ENCODE data around the gene MAMDC2.
A peak's percentile ranks its signal among the peaks of the same experiment; 100 is the strongest.

The MAMDC2 gene

DNA sequence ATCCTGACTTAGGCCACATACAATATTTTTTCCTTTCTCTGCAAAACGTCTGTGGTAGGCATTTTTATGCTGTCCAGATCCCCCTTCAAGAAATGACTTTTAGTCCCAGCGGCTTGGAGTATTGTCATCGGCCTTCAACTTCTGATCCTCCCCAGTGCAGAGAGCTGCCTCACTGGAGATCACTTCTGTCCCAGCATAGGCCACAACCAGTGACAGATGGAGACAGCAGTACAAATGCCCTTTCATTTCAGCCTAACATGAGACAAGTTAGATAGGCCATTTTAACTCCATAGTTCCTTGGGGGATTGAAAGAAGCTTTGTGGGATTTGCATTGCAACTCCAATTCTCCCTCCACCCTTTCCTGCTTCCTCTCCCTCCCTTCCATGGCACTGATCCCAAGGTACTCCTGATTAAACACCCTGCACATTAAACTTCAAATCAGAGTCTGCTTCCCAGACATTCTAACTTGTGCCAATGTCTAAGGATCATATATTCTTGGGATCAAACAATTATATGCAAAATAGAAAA, 3.2 kb upstream of the MAMDC2 start:
- no peak for DNase-seq

DNA sequence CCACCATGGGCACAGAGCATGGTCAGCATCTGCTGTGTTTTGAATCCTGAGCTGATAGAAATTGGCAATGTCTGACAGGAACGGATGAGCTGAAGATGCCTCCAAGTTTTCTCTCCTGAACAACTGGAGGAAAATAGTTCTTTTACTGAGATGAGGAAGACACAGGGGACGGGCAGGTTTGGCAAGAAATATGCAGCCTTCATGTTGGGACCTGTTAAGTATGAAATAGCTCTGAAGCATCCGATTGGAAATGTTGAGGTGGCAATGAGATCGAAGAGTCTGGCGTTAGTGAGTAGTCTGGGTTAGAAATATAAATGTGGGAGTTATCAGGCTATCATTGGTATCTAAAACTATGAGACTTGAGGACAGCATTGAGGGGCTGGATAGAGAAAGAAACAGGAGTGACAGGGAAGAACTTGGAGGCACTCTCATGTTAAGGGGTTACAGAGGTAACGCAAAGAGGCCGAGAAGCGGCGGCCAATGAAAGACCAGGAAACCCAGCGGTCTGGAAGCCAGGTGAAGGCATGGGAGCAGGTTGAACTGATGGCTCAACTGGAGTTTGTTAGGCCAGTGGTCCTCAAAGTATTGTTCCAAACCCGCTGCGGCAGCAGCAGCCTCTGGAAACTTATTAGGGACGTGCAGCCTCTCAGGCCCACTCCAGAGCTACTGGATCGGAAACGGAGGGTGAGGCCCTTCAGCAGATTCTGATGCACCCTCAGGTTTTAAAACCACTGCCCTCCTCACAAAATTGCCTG, 1.0 kb upstream of the MAMDC2 start:
- DNase-seq, result no peak

DNA sequence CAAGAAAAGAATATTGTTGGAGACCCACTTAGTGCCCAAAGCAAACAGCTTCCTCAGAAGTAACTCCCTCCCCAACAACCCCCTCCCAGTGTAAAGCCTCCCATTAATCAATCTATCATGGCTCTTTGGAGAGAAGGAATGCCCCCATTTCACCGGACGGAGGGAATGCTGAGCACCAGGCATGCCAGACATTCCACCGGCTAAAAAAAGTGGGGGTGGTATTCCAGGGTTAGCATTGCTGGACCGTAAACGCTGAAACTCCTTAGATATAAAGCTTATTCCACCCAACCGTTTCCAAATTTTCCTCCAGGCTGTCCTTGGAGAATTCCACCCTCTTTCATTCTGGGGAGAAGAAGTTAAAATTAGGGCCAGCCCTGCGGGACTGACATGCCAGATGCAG, 363 bp upstream of the MAMDC2 start:
- DNase-seq, result no peak

DNA sequence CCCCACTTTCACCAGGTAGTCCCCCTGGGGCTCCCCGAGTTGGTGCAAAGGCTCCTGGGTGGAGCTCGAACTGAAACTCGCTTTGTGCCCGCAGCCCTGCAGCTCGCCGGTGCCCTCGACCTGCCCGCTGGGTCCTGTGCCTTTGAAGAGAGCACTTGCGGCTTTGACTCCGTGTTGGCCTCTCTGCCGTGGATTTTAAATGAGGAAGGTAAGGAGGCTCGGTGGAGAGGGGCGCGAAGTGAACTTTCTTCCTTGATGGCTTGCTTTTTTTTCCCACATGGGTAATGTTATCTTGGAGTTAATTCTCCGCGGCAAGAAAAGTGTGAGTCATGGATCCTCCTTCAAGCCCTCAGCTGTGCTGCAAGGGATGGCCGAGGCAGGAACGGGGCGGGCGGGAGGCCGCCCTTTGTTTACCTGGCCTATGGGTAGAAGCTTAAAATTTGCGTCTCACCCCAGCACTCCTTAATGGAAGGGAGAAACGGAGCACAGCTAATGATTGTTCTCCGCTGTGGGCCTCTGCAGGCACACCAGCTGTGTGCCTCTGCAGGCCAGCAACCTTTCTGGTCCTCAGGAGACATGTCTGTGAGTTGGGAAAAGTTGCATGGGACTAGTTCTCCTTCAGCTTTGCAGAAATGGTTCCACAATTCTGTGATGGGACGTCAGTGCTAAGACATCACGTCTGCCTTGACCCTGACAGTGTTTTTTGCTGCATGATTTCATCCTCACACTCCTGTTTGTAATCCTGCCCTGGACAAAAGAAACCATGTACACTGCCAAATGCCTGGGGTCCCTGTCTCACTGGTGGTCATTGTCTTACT, 1.1 kb downstream of the MAMDC2 start:
- DNase-seq, result no peak

DNA sequence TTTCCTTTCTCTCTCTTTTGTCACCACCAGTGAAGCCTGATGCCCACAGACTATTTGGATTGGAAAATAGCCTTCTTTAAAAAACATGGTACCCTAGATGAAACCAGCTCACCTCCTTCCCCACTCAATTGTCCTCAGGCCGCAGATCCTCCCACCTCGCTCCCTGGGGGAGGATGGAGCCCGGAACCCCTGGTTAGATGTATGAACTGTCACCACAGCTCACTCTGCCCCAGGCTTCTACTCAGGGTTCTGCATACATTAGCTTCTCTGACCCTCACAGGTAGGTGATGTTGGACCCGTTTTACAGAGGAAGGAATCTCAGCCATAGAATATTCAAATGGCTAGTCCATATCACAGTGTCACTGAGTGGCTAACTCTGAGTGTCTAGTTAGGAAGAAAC, 1.8 kb downstream of the MAMDC2 start:
- no peak for DNase-seq

DNA sequence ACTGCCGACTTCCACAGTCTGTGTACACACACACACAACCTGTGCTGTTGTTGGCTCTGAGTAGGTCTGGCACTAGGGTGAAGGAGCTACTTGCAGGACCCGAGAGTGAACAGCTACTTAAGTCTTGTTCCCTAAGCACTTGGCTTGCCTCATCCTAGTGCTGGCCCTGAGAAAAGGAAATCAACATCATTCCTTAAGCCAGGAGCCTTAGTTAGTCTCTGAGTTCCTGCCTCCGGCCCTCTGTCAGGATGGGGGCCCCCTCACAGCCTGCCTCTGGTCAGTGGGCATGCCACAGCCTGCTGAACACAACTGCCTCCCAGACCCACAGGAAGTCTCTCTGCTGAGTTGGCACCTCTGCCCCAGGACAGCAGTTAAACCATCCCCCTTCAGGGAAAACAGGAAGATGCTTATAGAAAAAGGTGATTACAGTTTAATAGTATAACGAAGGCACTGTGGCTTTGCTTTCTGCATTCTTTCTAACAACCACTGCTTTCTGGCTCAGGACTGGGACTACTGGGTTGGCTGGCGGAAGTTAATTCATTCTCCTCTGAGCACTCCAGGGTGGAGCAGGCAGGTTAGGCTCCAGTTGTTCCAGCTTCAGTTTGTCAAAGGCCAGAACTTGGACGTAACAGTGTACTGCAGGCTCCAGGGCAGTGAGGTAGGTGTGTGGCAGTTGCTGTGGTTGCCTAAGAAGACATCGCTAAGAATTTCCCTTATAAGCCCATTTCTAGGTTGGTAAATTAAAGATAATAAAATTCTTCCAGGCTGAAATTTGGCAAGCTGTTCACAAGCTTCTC, 2.8 kb downstream of the MAMDC2 start:
- no peak for DNase-seq

DNA sequence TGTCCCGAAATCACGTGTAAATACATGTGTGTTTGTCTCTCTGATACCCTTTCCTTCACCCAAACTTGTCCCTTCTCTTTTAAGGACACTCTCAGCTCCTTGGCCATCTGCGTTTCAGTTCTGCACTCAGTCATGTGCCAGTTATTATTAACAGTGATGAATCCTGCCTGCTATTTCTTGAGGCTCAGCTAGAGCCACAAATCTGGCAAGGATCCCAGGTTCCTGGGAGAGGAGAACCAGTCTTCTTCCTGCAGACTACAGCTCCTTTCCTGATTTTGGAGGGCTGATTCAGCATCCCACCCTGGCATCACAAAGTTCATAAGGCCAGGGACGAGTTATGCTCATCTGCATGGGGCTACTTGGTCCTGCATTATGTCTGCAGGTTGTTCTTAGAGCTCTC, 5.6 kb downstream of the MAMDC2 start:
- peak in 1 of 2 donors; percentile 7 for DNase-seq

DNA sequence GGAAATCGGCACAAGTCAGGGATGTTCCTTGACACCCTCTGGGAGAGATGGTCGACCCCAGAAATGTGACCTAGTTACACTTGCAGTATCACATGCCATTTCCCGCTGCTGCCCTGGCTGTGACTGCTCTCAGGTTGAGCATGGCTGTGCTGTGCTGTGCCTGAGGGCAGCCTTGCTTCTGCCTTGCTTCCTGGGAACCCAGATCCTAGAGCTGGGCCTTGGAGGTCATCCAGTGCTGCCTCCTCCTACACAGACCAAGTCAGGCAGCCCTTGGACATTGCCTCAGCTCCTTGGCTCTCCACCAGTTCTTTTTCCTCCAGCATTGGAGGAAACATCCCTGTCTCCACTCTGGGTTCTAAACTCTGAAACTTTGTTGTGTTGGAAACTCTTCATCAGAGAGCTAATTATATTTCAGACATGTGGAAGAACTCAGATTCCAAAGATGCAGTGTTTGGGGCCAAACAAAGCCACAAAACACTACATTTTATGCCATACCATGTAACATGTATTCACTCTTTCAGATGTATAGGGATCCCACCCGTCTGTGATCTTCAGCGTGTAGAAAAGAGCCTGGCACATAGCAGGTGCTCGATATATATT, 6.1 kb downstream of the MAMDC2 start:
- DNase-seq, result no peak

DNA sequence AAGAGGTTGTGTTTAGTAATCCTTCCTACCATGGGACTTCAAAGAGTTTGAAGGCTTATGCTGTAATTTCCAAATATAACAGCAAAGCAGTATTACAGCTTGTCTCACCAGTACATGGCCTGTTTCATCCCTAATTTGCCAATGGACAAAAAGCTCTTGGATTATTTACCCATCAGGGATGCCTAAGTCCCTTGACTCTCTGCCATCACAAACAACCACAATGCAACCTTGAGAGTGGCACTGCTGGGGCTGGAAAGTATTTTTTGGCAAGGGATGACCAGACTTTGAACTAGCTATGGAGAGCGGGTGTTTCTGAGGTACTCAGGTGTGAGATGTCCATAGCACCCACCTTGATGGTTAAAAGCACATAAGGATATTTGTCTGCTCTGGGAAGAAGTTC, 9.1 kb downstream of the MAMDC2 start:
- no peak for DNase-seq

DNA sequence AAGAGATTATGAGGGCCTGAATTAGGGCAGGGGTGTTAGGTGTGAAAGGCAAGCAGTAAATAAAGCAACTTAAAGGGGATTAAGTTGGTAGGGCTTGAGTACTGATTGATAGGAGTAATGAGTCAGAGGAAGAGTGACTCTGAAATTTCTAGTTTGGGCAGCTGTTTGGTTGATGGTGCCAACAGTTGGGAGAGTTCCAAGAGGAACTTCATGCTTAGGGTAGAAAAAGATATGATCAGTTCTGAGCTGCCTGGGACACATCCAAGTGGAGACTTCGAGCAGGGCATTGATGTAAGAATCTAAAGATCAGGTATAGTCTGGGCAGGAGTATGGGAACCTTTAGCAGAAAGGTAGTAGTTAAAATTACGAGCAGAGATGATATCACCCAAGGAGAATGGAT, 10.2 kb downstream of the MAMDC2 start:
- DNase-seq, result peak in 1 of 2 donors; percentile 8

DNA sequence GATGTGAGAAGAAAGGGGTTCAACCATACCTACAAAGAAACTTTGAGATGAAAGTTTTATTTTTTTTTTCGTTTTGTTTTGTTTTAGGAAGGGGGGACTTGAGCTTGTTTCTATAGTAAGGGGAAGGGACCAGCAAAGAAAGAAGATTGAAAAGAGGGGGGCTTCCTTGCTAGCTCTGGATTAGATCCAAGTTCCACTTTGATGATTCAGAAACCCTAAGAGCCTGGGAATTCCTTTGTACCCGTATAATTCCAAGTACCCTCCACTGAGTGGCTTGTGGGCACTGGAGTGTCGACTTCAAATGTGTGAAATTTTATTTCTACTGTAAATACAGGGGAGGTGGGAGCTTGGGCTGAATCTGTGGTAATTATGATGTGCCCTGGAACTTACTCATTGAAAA, 10.9 kb downstream of the MAMDC2 start:
- no peak for DNase-seq

DNA sequence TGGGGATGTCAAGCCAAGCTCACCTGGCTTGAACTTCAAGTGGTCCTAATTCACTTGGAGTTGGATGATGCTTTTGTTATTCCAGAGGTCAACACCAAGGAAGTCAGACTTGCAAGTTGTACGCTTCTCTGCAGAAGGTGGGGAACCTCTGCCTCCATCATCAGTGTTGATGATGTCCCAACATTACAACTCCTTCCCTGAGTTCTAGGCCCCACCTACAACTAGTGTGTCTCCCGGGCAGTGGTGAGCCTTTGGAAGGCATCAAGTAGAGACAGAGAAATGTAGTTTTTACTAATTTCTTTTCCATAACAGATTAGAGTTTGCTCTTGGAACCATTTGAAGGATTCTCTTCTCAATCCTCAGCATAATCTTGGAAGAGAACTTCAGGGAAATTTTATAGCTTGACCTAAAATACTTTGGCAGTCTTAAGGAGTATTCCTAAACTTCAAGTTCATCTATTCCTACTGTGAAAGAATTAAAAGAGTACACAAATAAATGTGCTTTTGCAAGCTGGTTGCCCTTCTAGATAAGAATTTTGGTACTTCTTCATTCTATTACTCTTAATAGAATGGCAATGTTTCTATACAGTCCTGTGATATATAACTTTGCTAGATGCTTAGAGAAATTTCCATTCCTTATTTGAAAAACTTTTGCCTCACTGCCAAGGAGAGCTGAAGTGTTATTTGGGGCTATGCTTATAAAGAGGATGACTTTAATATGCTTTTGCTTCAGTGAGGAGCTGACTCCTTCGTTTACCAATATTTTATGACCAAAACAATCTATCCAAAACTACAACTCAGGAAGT, 12.0 kb downstream of the MAMDC2 start:
- DNase-seq, result no peak

DNA sequence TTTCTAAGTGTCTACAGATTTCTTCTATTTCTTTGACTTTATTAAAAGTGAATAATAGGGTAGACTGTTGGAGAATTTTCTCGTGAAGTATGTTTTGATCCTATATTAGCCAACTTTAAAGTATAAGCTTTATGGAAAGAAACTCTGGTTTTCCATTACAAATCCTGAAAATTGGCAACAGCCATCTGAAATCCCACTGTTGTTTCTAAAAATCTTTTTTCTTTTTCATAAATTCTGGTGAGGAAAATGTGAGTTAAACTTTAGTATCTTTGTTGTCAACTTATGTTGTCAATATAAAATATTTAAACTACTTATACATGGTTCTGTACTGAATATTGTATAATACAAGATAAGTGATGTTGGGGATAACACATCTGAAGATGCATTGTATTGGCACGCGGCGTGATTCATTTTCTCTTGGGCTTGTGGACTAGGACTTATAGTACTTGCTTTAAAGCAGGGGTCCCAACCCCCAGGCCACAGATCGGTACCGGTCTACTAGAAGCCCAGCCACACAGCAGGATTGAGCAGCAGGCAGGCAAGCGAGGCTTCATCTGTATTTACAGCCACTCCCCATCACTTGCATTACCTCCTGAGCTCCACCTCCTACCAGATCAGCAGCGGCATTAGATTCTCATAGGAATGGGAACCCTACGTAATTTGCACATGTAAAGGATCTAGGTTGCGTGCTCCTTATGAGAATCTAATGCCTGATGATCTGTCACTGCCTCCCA, 12.7 kb downstream of the MAMDC2 start:
- no peak for DNase-seq

DNA sequence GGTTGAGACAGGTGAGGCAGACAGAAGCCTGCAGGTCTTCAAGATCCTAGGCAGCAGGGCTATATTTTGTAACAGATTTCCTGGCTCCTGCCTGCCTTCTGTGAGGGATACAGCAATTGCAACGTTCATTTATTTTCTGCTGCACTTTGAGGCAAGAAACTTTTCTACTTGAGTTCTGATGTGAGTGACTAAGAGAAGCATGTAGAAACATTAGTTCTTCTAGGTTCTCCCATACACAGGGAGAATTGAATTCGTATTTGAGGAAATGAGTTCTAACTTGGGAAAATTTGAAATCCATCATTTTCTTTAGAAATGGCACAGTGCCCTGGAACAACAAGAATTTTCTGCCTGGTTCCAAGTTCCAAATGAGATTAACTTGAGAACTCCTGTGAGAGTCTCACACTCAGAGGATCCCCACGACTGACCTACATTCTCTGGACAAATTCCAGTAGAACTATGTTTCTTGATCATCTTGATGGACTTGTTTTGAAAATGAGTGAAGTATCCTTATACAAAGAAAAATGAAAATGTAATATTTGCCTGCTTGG, 15.0 kb downstream of the MAMDC2 start:
- DNase-seq, result no peak

DNA sequence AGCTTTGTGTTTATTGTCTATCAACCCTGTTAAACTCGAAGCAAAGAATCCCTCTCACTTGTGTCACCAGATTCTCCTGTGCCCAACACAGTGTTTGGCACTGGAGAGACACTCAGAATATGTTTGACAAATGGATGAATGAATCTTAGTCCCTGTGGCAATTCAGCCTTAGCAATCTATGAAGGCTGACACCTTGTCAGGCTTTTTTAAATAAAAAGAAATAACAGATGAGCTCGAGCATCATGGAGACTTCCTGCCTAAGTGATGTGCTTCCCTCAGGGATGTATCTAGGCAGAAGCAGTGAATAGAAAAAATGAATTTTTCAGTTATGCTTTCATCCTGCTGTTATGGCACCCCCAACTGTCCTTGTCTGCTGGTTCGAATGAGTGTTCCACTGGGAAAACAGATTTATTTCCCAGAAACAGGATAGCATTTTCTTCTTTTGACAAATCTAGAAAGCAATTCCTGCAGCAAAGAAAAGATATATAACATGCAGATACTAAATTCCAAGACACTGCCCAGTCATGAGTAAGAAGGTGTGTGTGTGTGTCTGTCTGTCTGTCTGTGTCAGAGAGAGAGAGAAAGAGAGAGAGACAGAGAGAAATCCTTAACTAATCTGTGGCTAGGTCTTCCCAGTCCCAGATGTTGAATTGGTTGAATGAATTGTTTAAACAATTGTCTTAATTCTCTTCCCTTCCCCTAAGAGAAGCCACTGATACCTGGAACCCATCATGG, 16.7 kb downstream of the MAMDC2 start:
- no peak for DNase-seq

DNA sequence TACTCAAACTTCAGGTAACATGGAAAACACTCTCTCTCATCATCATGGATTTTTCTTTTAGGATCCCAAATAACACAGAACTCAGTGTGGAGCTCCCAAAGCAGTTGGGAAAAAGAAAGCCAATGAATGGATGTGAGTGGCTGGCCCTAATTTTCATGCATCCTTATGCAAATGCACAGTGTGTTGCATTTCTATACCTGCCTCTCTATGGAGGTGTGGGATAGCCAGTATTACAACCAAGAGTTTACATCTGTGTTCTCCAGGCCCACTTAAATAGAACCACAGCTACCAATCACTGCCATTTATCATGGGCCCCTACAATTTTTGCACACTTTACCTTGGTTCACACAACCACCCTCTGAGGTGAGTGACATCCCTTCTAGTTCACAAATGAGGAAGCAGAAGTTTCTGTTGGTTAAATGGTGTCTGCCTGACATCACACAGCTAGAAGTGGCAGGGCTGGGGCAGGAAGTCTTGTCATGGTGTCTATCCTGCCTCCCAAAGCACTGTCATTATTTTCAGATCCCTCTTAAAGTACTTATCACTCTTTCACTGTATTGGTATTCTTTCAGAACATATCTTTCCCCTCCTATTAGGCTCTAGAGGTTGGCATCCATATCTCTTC, 17.3 kb downstream of the MAMDC2 start:
- peak; percentile 22 to 37 for DNase-seq

DNA sequence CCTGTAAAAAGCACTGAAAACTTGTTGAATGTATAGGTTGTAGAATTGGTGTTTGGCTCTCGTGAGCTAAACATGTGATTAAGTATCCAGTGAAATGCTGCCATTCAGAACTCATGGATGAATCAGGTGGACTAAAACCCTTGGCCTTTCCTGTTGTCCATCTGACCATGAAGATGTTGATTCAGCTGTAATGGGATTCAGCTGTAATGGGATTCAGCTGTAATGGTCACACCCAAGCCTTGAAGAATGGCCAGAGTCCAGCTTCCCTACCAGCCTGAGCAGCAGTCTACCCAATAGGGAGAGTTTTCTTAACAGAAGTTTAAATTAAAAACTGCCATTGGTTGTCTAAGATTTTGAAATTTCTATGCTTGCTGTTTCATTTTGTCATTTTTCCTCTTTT, 18.1 kb downstream of the MAMDC2 start:
- DNase-seq, result no peak

DNA sequence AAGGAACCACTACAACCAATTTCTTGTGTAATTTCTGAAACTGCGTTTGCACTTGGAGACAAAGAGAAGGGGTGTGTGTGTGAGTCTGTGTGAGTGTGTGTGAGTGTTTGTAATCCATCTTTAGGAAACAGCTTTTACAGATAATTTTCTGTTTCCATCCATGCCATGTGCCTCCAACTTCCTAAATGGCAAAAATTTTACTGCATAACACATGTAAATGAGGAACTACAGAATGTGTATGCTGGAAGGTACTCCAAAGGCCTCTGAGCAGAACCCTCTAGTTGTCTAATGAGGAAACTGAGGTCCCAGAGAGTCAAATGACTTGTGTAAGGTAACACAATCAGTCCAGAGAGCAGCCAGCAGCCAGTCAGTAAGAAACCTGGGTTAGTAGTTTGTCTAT, 20.8 kb downstream of the MAMDC2 start:
- DNase-seq, result peak; percentile 7 to 21

DNA sequence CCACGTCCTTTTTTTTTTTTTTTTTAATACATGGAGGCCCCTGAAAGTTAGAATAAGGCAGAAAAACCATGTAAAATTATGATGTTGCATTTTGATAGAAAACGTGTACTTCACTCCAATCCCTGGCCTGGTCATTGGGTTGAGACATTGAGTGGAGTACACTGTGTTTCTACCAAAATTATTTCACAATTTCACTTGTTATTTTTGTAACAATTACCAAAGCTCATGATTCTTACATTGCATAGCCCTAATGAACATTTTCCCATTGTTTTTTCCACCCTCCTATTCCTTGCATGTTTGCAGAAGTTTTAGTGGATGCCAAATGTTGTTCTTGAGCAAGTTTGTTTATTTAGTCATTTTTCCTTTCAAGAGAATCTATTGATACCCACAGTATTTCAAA, 21.9 kb downstream of the MAMDC2 start:
- no peak for DNase-seq

DNA sequence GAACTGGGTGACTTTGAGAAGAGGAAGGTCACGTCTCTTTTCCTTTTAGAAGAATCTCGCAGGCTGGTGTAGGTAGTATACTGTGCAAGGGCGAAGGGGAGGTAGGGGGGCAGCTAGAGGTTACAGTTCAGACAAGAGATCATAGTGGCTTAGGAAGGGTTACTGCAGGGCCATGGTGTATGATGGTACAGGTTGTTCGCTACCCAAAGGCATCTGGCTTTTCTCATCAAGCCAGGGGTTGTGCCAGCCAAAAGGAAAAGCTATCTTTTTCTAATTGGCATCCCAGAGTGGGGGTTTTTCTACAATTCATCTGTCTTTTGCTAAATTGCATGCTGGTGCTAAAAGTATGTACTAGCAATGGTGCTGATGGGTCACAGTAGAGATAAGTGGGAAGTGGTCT, 22.8 kb downstream of the MAMDC2 start:
- DNase-seq, result no peak

Data from inflammatory macrophage (primary cell).